Stimulated activated CD4-positive, alpha-beta T cell treated with anti-CD3 and anti-CD28 coated beads, Interleukin-12 subunit alpha, Interleukin-12 subunit beta, amount 100 ng/mL, for 4 hours (primary cell): ENCODE results near the gene MAP1S.
A peak's percentile ranks its signal among the peaks of the same experiment; 100 is the strongest.
"Not testable (repeated sequence)": the region's sequence is repeated elsewhere in the genome, so short reads cannot be mapped to it uniquely, and the experiment has no call there.

Source experiments
- DNase-seq: peaks from one replicate; pipeline ENCODE4 v3.0.0-alpha.2; 2020

Gene MAP1S

GRCh38 chr19:17767559-17767958 lies 48.3 kb downstream of the MAP1S start:
- DNase-seq: no peak

GRCh38 chr19:17770613-17771012 lies 51.3 kb downstream of the MAP1S start:
- DNase-seq: no peak

- DNase-seq: no peak
These were observed 52.9 kb downstream of the MAP1S start for GRCh38 chr19:17772172-17772571.

GRCh38 chr19:17775245-17775927 lies 56.1 kb downstream of the MAP1S start:
- peak; percentile 38 for DNase-seq

- no peak for DNase-seq
These were observed 56.9 kb downstream of the MAP1S start for GRCh38 chr19:17775991-17776803.

GRCh38 chr19:17777840-17778239 lies 58.6 kb downstream of the MAP1S start:
- DNase-seq: not testable (repeated sequence)

GRCh38 chr19:17778251-17778967 lies 59.1 kb downstream of the MAP1S start:
- DNase-seq: peak; percentile 41

- DNase-seq: no peak
These were observed 60.0 kb downstream of the MAP1S start for GRCh38 chr19:17778968-17779929.

GRCh38 chr19:17780781-17781180 lies 61.5 kb downstream of the MAP1S start:
- no peak for DNase-seq

- DNase-seq: not testable (repeated sequence)
These were observed 64.4 kb downstream of the MAP1S start for GRCh38 chr19:17783721-17784120.
